ENCODE measurements around the gene DIPK1B. TPM values are rescaled to one million over a fixed set of nuclear protein-coding genes. Genes with fewer than 3 reads are reported as not detected.

Gene DIPK1B
- total RNA-seq, 2 donors from 2014 or later, result 1.3 to 3.2 TPM

DNA sequence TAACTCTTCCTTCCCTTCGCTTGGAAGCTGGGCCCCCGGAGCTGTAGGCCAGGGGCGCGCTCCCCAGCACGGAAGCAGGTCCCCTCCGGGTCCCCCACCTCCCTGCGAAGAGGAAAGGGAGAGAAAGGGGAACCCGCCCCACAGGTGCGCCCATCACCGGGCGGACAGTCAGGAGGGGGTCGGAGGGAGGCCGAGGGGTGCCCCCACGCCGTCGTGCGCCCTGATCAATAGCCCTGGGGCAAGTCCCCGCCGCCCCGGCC, 25.9 kb upstream of the DIPK1B start:
- DNase-seq (no peak), ATAC-seq (no peak)
- Mint-ChIP-seq H3K4me3 (peak overlapping the region; percentile 77), H3K27ac (no peak overlapping the region), H3K27me3 (no peaks in the 10 kb centered on the region), H3K4me1 (peaks cover 8% of the 10 kb centered on the region), H3K36me3 (ENCODE audit: low read depth) (no peaks in the 10 kb centered on the region)
- no peaks in the 10 kb centered on the region for H3K9me3 ChIP-seq (ENCODE audit: control insufficient read depth, low read length, poor library complexity, severe bottlenecking)

- no peaks in the 10 kb centered on the region for H3K27me3 Mint-ChIP-seq
Observed at GRCh38 chr9:136686794-136687711, 25.3 kb upstream of the DIPK1B start, which contains the start of gene AGPAT2. TSS of gene AGPAT2 (minus strand) at chr9:136687457. CDS start at chr9:136687357, 100 bp downstream.

DNA sequence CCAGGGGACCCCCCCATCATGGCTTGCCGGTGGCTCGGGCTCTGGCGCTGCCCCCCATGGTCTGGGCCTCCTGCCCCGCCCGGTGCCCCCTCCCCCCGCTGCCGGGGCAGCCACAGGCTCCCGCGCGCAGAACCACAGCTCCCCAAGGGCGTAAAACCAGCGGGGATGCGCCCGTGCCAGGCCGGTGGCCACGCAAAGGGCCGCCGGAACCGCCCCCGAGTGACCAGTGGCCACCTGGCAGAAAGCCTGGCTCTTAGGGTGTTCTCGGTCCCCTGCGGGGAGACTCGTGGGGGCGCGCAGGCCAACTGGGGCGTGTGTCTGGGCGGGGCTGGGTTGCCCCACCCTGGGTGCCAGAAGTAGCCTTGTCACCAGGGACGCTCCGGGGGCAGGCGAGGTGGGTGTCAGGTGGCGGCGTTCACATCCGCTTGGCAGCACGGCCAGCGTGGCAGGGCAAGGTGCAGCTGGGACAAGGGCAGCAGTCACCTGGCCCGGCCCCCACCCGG, 24.6 kb upstream of the DIPK1B start:
- peak overlapping the region; percentile 43 for H3K4me3 Mint-ChIP-seq
- no peak for ATAC-seq
- H3K36me3 Mint-ChIP-seq (ENCODE audit: low read depth), result no peaks in the 10 kb centered on the region

More at GRCh38 chr9:136686794-136687711, 25.3 kb upstream of the DIPK1B start, which contains the start of gene AGPAT2:
- DNase-seq (peak; percentile 29 to 59 (median 49)), ATAC-seq (peak; percentile 89)
- Mint-ChIP-seq H3K4me3 (peak within 1 kb of the TSS; percentile 77), H3K36me3 (ENCODE audit: low read depth) (no peaks in the 10 kb centered on the region), H3K27ac (no peak within 1 kb of the TSS), H3K4me1 (peaks cover 8% of the 10 kb centered on the region)
- no peaks in the 10 kb centered on the region for H3K9me3 ChIP-seq (ENCODE audit: control insufficient read depth, low read length, poor library complexity, severe bottlenecking)

GRCh38 chr9:136688274-136689107, 23.9 kb upstream of the DIPK1B start:
- Mint-ChIP-seq H3K4me3 (peak overlapping the region; percentile 43), H3K4me1 (peaks cover 8% of the 10 kb centered on the region), H3K27me3 (peaks cover 5% of the 10 kb centered on the region), H3K36me3 (ENCODE audit: low read depth) (no peaks in the 10 kb centered on the region), H3K27ac (no peak overlapping the region)
- no peaks in the 10 kb centered on the region for H3K9me3 ChIP-seq (ENCODE audit: control insufficient read depth, low read length, poor library complexity, severe bottlenecking)
- DNase-seq (no peak), ATAC-seq (no peak)

More for the DNA sequence above, 24.6 kb upstream of the DIPK1B start:
- DNase-seq, result no peak
- H3K27ac Mint-ChIP-seq, result no peak overlapping the region
- H3K27me3 Mint-ChIP-seq, result no peaks in the 10 kb centered on the region
- no peaks in the 10 kb centered on the region for H3K9me3 ChIP-seq (ENCODE audit: control insufficient read depth, low read length, poor library complexity, severe bottlenecking)
- H3K4me1 Mint-ChIP-seq, result peaks cover 8% of the 10 kb centered on the region

- no peak for ATAC-seq
- H3K9me3 ChIP-seq (ENCODE audit: control insufficient read depth, low read length, poor library complexity, severe bottlenecking), result no peaks in the 10 kb centered on the region
- peaks cover 8% of the 10 kb centered on the region for H3K4me1 Mint-ChIP-seq
- H3K4me3 Mint-ChIP-seq, result peak overlapping the region; percentile 36
- H3K27ac Mint-ChIP-seq, result no peak overlapping the region
- no peak for DNase-seq
- H3K36me3 Mint-ChIP-seq (ENCODE audit: low read depth), result no peaks in the 10 kb centered on the region
- peaks cover 6% of the 10 kb centered on the region for H3K27me3 Mint-ChIP-seq
Observed at GRCh38 chr9:136689108-136689460, 23.3 kb upstream of the DIPK1B start.

- H3K36me3 Mint-ChIP-seq (ENCODE audit: low read depth), result no peaks in the 10 kb centered on the region
- DNase-seq (no peak), ATAC-seq (no peak)
- peaks cover 6% of the 10 kb centered on the region for H3K27me3 Mint-ChIP-seq
- peak overlapping the region; percentile 53 for H3K27ac Mint-ChIP-seq
- no peak overlapping the region for H3K4me3 Mint-ChIP-seq
- H3K9me3 ChIP-seq (ENCODE audit: control insufficient read depth, low read length, poor library complexity, severe bottlenecking), result no peaks in the 10 kb centered on the region
- H3K4me1 Mint-ChIP-seq, result peaks cover 8% of the 10 kb centered on the region
Observed at GRCh38 chr9:136690104-136690805, 22.1 kb upstream of the DIPK1B start.

DNA sequence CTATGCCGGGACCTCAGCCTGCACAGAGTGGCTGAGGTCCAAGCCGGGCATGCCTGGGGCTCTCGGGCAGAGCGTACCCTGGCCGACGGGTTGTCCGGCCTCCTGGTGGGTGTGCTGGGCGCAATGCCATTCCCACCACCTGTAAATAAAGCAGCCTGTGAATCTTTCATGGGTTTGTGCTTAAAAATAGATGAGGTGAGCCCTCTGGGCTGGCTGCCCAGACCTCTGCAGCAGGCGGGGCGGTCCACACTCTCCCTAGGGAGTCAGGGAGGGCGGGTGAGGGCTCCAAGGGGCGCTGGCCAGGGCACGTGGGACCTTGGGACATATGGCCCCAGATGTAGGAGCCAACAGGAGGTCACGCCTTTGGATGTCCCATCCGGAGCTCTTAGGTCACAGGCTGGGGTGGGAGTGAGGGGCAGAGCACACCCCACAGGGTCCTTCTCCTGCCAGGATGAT, 21.5 kb upstream of the DIPK1B start:
- H3K4me1 Mint-ChIP-seq, result peaks cover 7% of the 10 kb centered on the region
- DNase-seq (no peak), ATAC-seq (no peak)
- no peaks in the 10 kb centered on the region for H3K9me3 ChIP-seq (ENCODE audit: control insufficient read depth, low read length, poor library complexity, severe bottlenecking)
- no peaks in the 10 kb centered on the region for H3K36me3 Mint-ChIP-seq (ENCODE audit: low read depth)
- H3K27me3 Mint-ChIP-seq, result peaks cover 6% of the 10 kb centered on the region
- peak overlapping the region; percentile 53 for H3K4me3 Mint-ChIP-seq
- H3K27ac Mint-ChIP-seq, result no peak overlapping the region

DNA sequence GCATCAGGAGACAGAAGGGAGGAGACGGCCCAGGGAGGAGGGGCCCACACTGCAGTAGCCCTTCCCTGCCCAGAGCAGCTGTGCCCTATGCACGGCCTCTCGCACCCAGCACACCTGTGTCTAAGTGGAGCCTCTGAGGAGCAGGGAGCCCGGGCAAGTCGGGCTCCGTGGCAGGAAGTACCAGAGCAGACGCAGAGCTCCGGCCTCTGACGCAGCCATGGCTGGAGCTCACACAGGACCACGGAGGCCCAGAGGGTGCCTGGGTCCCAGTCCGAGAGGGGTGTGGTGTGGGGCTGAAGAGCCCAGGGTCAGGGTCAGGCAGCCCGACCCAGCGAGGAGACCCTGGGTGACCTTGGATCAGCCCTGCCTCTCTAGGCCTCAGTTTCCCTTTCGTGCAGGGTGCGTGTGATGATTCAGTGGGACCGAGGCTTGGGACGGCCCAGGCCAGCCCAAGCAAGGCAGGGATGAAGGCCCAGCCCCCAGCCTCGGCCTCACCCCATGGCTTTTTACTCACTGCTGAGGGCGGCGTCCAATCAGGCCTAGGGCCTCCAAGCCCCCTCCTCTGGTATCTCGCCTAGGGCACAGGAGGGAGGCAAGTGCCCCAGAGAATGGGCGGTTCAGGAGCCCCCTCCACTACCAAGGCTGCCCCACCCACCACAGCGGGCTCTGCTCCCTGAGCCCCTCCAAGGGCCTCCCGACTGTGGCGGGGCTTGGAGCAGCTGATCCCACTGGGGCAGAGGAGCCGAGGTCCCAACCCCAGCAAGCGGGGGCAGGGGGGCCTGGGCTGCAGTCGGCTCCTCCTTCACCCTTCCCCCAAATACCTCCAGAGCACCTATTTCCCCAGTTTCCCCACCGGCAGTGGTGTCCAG, 20.8 kb upstream of the DIPK1B start:
- ATAC-seq (no peak), DNase-seq (no peak)
- H3K27ac Mint-ChIP-seq, result no peak overlapping the region
- no peaks in the 10 kb centered on the region for H3K4me1 Mint-ChIP-seq
- H3K36me3 Mint-ChIP-seq (ENCODE audit: low read depth), result no peaks in the 10 kb centered on the region
- H3K4me3 Mint-ChIP-seq, result peak overlapping the region; percentile 53
- H3K9me3 ChIP-seq (ENCODE audit: control insufficient read depth, low read length, poor library complexity, severe bottlenecking), result no peaks in the 10 kb centered on the region
- H3K27me3 Mint-ChIP-seq, result peaks cover 10% of the 10 kb centered on the region

DNA sequence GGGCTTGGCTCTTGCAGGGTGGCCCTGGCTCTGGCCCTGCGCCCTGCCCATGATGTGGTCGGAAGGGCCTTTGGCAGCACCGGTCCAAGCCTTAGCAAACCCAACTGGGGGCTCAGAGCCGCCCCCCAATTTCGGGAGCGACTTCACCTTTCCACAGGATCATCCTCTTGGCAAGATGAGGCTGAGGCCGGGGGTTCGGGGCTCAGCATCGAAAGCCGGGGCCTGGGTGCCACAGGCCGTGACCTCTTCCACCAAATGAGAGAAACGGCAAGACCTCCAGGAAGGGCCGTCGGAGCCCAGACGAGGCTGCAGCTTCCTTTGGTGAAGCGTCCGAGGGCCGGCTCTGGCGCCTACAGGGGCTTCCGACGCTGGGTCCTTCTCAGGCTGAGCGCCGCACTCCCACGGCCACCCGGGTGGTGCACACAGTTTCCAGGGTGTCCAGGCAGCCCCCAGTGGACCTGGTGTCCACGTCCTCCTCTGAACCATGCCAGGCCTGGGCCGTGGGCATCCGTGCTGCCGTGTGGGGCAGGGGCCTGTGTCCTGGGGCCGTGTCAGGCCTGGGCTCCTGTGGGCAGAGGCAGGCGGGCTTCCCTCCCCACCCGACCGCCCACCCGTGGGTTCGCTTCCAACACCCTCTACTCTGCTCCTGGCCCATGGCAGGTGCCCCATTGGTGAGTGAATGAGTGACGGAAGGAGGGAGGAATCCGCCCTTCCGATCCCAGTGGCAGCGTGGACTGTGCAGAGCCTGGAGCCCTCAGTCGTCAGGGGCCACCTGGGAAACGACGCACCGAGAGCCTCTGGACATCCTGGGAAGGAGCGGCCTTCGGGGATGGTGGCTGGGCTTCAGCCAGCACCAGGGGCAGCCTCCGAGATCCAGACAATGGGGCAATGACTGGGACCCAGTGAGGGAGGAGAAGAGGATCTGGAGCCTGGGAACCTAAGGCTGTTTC, 19.9 kb upstream of the DIPK1B start:
- Mint-ChIP-seq H3K27ac (no peak overlapping the region), H3K4me3 (no peak overlapping the region), H3K4me1 (no peaks in the 10 kb centered on the region), H3K36me3 (ENCODE audit: low read depth) (no peaks in the 10 kb centered on the region), H3K27me3 (peaks cover 13% of the 10 kb centered on the region)
- ATAC-seq, result no peak
- no peak for DNase-seq
- H3K9me3 ChIP-seq (ENCODE audit: control insufficient read depth, low read length, poor library complexity, severe bottlenecking), result no peaks in the 10 kb centered on the region

DNA sequence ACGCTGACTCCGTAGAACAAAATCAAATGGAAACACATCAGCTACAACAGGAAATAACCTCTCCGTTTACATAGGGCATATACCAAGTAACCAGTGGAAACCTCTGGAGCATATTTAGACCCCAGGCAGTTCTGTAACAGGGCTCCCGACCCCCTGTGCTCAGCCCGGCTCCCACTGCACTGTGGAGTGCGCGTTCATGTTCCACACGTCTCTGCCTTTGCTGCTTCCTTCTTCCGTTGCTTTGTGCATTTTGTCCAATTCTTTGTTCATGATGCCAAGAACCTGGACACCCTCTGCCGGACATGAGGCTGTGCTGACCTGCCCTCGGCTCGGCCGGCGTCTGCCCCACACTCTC, 19.3 kb upstream of the DIPK1B start:
- no peak for ATAC-seq
- no peaks in the 10 kb centered on the region for H3K36me3 Mint-ChIP-seq (ENCODE audit: low read depth)
- H3K27ac Mint-ChIP-seq, result no peak overlapping the region
- peaks cover 19% of the 10 kb centered on the region for H3K27me3 Mint-ChIP-seq
- H3K9me3 ChIP-seq (ENCODE audit: control insufficient read depth, low read length, poor library complexity, severe bottlenecking), result no peaks in the 10 kb centered on the region
- peak overlapping the region; percentile 7 for H3K4me3 Mint-ChIP-seq
- H3K4me1 Mint-ChIP-seq, result no peaks in the 10 kb centered on the region
- DNase-seq, result no peak

DNA sequence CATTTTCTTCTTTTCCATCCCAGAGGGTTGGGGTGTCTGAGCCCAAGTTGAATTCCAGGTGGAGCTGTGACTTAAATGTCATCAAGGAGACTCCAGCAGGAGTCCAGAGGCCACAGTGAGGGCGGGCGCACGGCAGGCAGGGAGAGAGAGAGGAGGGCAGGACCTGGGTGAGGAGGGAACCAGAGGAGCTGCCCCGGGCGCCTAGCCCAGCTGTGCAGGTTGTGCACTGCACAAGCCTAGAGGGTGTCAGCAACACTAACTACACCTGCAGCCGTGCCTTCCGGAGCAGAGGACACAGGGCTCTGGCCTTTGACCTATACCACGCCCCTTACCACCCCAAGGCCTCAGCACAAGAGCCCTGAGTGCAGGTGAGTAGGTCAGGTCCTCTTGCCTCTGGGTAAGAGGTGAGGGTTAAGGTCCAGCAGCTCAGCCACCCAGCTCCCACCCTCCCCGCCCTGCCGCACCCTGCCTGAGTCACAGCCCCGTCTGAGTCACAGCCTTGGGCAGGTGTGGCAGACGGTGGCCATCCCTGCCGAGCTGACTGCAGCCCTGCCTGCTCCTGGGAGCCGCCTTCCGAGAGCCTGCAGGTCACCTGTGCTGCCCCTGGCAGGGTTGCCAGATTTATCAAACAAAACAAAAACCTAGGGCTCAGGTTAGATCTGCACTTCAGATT, 18.7 kb upstream of the DIPK1B start:
- Mint-ChIP-seq H3K27ac (no peak overlapping the region), H3K36me3 (ENCODE audit: low read depth) (no peaks in the 10 kb centered on the region), H3K4me3 (no peak overlapping the region), H3K27me3 (peaks cover 20% of the 10 kb centered on the region), H3K4me1 (no peaks in the 10 kb centered on the region)
- ATAC-seq, result no peak
- no peak for DNase-seq
- no peaks in the 10 kb centered on the region for H3K9me3 ChIP-seq (ENCODE audit: control insufficient read depth, low read length, poor library complexity, severe bottlenecking)
